Smooth muscle cell (in vitro differentiated cells): ENCODE measurements around the gene ENTPD3. TPM values are rescaled to one million over a fixed set of nuclear protein-coding genes. Genes with fewer than 3 reads are reported as not detected.
A peak's percentile ranks its signal among the peaks of the same experiment; 100 is the strongest.

Experiments used
- DNase-seq: peaks from one replicate; lab custom pipeline; 2025; ENCODE audit not compliant: unreplicated experiment; lab: John Stamatoyannopoulos, UW
- H2AFZ ChIP-seq: fragments of 200-600 bp; sonication (generic); 2 replicates; pipeline ENCODE4 v1.6.0; 2016; ENCODE audit warnings: antibody characterized with exemption, low read depth, mild to moderate bottlenecking
- H3F3A ChIP-seq: fragments of 200-600 bp; sonication (generic); 2 replicates; pipeline ENCODE4 v1.6.0; 2017; ENCODE audit warnings: antibody characterized with exemption, low read depth
- H3K27ac ChIP-seq: fragments of 200-600 bp; sonication (generic); 2 replicates; pipeline ENCODE4 v1.5.1; 2016; ENCODE audit warnings: low read depth, mild to moderate bottlenecking
- H3K27me3 ChIP-seq: fragments of 200-600 bp; sonication (generic); 2 replicates; pipeline ENCODE4 v1.6.1; 2016; ENCODE audit warnings: low read depth, mild to moderate bottlenecking
- H3K36me3 ChIP-seq: fragments of 200-600 bp; sonication (generic); 2 replicates; pipeline ENCODE4 v1.5.1; 2016; ENCODE audit warnings: low read depth
- H3K4me1 ChIP-seq: fragments of 200-600 bp; sonication (generic); 2 replicates; pipeline ENCODE4 v1.5.1; 2016; ENCODE audit warnings: low read depth
- H3K4me2 ChIP-seq: fragments of 200-600 bp; sonication (generic); 2 replicates; pipeline ENCODE4 v1.6.0; 2016; ENCODE audit warnings: mild to moderate bottlenecking
- H3K4me3 ChIP-seq: fragments of 200-600 bp; sonication (generic); 2 replicates; pipeline ENCODE4 v1.5.1; 2016; ENCODE audit warnings: mild to moderate bottlenecking
- H3K79me2 ChIP-seq: fragments of 200-600 bp; sonication (generic); 2 replicates; pipeline ENCODE4 v1.6.0; 2016; ENCODE audit warnings: low read depth, mild to moderate bottlenecking
- H3K9ac ChIP-seq: fragments of 200-600 bp; sonication (generic); 2 replicates; pipeline ENCODE4 v1.6.0; 2016; ENCODE audit warnings: low read depth
- H3K9me3 ChIP-seq: fragments of 200-600 bp; sonication (generic); replicated peaks from 2 replicates; pipeline ENCODE4 v1.5.1; 2016; ENCODE audit warnings: low read depth
- H4K20me1 ChIP-seq: fragments of 200-600 bp; sonication (generic); 2 replicates; pipeline ENCODE4 v1.6.0; 2016; ENCODE audit warnings: low read depth
- WGBS: methylation state at CpG from one replicate; pipeline ENCODE4 v1.1.7; 2016; ENCODE audit warnings: low lambda C conversion rate; 5-methylcytosine and 5-hydroxymethylcytosine counted together
- polyA plus RNA-seq: library from polyadenylated mRNA; unstranded; fragments of >200 nt; fragmentation: Nextera tagmentation; extraction: Ambion mirVana; gene quantifications from 2 replicates; pipeline ENCODE4 v1.2.1, GENCODE V29; 2016
- total RNA-seq: library from RNA; depleted of rRNA; stranded (reverse); fragments of >200 nt; gene quantifications from 2 replicates; pipeline ENCODE4 v1.2.3, GENCODE V29; 2014
- TF ChIP-seq, protein P1 (sequence below): fragments of 200-600 bp; sonication (generic); IDR thresholded peaks from 2 replicates; pipeline ENCODE4 v1.5.1; 2017; ENCODE audit warnings: borderline replicate concordance, mild to moderate bottlenecking, antibody characterized with exemption; ENCODE audit not compliant: insufficient read depth, poor library complexity, severe bottlenecking

Gene ENTPD3
- total and polyA plus RNA-seq, 2 experiments from 2014 or later: 1.5 to 4.0 TPM

DNA sequence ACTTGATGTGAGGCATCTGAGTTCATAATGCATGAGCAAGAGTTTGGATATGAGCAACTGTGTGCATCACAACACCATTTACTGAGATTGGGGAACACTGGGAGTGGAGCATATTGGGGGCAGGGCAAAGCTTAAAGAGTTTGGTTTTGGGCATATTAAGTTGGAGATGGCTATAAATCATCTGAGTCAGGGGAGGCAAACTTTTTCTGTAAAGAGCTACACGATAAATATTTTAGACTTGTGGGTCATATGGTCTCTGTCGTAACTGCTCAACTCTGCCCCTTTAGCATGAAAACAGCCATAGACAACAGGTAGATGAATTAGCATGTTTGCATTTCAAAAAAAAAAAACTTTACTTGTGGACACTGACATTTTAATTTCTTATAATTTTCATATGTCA, 20.0 kb downstream of the ENTPD3 start:
- Histone ChIP-seq H3K27me3 (no peaks in the 10 kb centered on the region), H3K4me3 (no peak overlapping the region), H4K20me1 (no peaks in the 10 kb centered on the region), H3F3A (no peaks in the 10 kb centered on the region), H3K4me1 (no peaks in the 10 kb centered on the region), H2AFZ (no peak overlapping the region), H3K9me3 (no peaks in the 10 kb centered on the region), H3K27ac (no peak overlapping the region), H3K4me2 (no peak overlapping the region), H3K9ac (no peak overlapping the region), H3K79me2 (no peaks in the 10 kb centered on the region), H3K36me3 (no peaks in the 10 kb centered on the region)
- WGBS: 88% methylated on average over 2 of the region's 2 CpGs
- DNase-seq: no peak
- TF ChIP-seq, protein P1, sequence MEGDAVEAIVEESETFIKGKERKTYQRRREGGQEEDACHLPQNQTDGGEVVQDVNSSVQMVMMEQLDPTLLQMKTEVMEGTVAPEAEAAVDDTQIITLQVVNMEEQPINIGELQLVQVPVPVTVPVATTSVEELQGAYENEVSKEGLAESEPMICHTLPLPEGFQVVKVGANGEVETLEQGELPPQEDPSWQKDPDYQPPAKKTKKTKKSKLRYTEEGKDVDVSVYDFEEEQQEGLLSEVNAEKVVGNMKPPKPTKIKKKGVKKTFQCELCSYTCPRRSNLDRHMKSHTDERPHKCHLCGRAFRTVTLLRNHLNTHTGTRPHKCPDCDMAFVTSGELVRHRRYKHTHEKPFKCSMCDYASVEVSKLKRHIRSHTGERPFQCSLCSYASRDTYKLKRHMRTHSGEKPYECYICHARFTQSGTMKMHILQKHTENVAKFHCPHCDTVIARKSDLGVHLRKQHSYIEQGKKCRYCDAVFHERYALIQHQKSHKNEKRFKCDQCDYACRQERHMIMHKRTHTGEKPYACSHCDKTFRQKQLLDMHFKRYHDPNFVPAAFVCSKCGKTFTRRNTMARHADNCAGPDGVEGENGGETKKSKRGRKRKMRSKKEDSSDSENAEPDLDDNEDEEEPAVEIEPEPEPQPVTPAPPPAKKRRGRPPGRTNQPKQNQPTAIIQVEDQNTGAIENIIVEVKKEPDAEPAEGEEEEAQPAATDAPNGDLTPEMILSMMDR: no peak

DNA sequence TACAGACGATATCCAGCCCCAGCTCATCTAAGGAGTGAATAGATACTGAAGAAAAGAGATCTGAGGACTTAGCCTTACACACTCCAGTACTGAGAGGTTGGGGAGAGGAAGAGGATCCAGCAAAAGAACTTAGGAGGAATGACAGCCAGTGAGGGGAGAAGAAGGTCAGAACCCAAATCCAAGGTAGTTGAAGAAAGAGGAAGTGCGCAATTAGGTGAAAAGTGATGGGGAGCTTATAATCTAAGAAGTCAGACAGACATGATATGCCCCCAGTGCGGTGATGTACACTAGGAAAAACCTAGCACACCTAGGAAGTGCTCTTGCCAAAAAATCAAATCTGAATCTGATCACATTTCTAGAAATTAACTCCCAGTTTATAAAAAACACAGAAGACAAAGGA, 20.6 kb downstream of the ENTPD3 start:
- Histone ChIP-seq H4K20me1 (no peaks in the 10 kb centered on the region), H3K9ac (no peak overlapping the region), H3K79me2 (no peaks in the 10 kb centered on the region), H2AFZ (no peak overlapping the region), H3K4me1 (no peaks in the 10 kb centered on the region), H3K9me3 (no peaks in the 10 kb centered on the region), H3K36me3 (no peaks in the 10 kb centered on the region), H3K27ac (no peak overlapping the region), H3K27me3 (no peaks in the 10 kb centered on the region), H3F3A (no peaks in the 10 kb centered on the region), H3K4me2 (no peak overlapping the region), H3K4me3 (no peak overlapping the region)
- TF ChIP-seq, protein P1: no peak
- WGBS: 85% methylated on average over 3 of the region's 3 CpGs
- no peak for DNase-seq

GRCh38 chr3:40414270-40414669, 27.3 kb downstream of the ENTPD3 start:
- Histone ChIP-seq H3K9ac (no peak overlapping the region), H2AFZ (no peak overlapping the region), H3F3A (no peaks in the 10 kb centered on the region), H3K9me3 (no peaks in the 10 kb centered on the region), H3K4me1 (no peaks in the 10 kb centered on the region), H3K27ac (no peak overlapping the region), H4K20me1 (no peaks in the 10 kb centered on the region), H3K27me3 (no peaks in the 10 kb centered on the region), H3K36me3 (no peaks in the 10 kb centered on the region), H3K4me2 (no peak overlapping the region), H3K79me2 (no peaks in the 10 kb centered on the region), H3K4me3 (no peak overlapping the region)
- TF ChIP-seq, protein P1: no peak
- WGBS: 100% methylated on average over 1 of the region's 1 CpG
- no peak for DNase-seq

DNA sequence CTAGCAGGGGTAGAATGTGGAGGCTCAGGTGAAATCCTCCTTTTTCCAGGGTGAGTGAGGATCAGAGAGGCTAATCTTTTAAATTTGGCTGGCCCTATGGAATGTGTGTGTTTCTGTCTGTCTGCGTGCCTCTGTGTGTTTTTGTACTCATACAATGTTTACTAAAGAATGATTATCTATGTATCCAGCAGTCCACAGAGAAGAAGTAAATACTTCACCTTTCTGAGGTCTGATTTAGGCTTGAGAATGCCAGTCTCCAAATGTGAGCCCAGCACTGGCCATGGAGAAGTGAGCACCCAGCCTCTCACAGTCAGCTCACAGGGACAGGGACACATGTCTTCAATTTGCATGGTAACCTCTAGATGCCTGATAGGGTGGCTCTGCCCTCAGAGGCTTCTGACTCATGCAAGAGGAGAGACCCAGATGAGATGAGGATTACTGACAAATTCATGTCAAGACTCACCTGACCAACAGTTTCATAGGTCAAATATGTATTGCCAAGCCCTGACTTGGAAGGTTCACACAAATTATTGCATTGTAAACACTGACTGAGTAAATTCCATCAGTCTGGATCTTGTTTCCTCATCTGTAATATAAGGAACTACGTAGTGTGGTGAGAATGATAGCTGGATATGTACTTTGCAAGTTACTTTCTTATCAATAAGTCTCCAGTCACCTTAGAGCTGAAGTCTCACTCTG, 31.0 kb downstream of the ENTPD3 start:
- H3F3A ChIP-seq: no peaks in the 10 kb centered on the region
- no peaks in the 10 kb centered on the region for H3K27me3 ChIP-seq
- H3K4me3 ChIP-seq: no peak overlapping the region
- H3K9ac ChIP-seq: no peak overlapping the region
- peak overlapping the region; percentile 11 for H3K27ac ChIP-seq
- no peaks in the 10 kb centered on the region for H3K4me1 ChIP-seq
- no peaks in the 10 kb centered on the region for H4K20me1 ChIP-seq
- H3K9me3 ChIP-seq: no peaks in the 10 kb centered on the region
- H3K36me3 ChIP-seq: no peaks in the 10 kb centered on the region
- H2AFZ ChIP-seq: no peak overlapping the region
- no peak for DNase-seq
- TF ChIP-seq, protein P1: no peak
- H3K79me2 ChIP-seq: no peaks in the 10 kb centered on the region
- no peak overlapping the region for H3K4me2 ChIP-seq
- 84% methylated on average over 2 of the region's 2 CpGs for WGBS
